Astrocyte (in vitro differentiated cells and primary cell): ENCODE results near the gene KRTAP4-3.

Experiments used
- CTCF ChIP-seq: IDR thresholded peaks from 2 replicates; pipeline ENCODE4 v1.5.1; 2011; ENCODE audit warnings: low read depth, mild to moderate bottlenecking, inconsistent platforms, low read length, moderate library complexity; ENCODE audit not compliant: insufficient read depth
- EZH2 ChIP-seq: IDR thresholded peaks from 2 replicates; pipeline ENCODE4 v1.6.1; 2012; ENCODE audit warnings: mild to moderate bottlenecking, low read length, inconsistent platforms; ENCODE audit not compliant: insufficient read depth

GRCh38 chr17:41118721-41119120 lies 49.3 kb downstream of the KRTAP4-3 start:
- TF ChIP-seq EZH2 (no peak), CTCF (no peak)
